ENCODE data around the gene C2CD4C.
"Not testable (repeated sequence)": the region's sequence is repeated elsewhere in the genome, so short reads cannot be mapped to it uniquely, and the experiment has no call there.

Gene C2CD4C

GRCh38 chr19:408902-409515 is at the start of gene C2CD4C:
Gene C2CD4C, minus strand, starts transcription at chr19:409147. Its CDS starts 786 bp downstream, at chr19:408361.
- peak in 1 of 2 donors; percentile 26 for DNase-seq

GRCh38 chr19:458091-459042 is 49.4 kb upstream of the C2CD4C start:
- no peak for DNase-seq

GRCh38 chr19:457636-458035 is 48.7 kb upstream of the C2CD4C start:
- no peak for DNase-seq

- no peak for DNase-seq
Measured at GRCh38 chr19:456547-457110, 47.7 kb upstream of the C2CD4C start.

GRCh38 chr19:455851-456546 is 47.1 kb upstream of the C2CD4C start:
- DNase-seq = no peak

GRCh38 chr19:455031-455705 is 46.2 kb upstream of the C2CD4C start:
- no peak for DNase-seq

GRCh38 chr19:453606-454005 is 44.7 kb upstream of the C2CD4C start:
- no peak for DNase-seq

GRCh38 chr19:452829-453228 is 43.9 kb upstream of the C2CD4C start:
- DNase-seq = no peak

- not testable (repeated sequence) for DNase-seq
Measured at GRCh38 chr19:450912-451481, 42.0 kb upstream of the C2CD4C start.

GRCh38 chr19:449916-450315 is 41.0 kb upstream of the C2CD4C start:
- DNase-seq = no peak

GRCh38 chr19:447816-448560 is 39.0 kb upstream of the C2CD4C start:
- DNase-seq = no peak

- no peak for DNase-seq
Measured at GRCh38 chr19:447064-447426, 38.1 kb upstream of the C2CD4C start.

- no peak for DNase-seq
Measured at GRCh38 chr19:444677-445210, 35.8 kb upstream of the C2CD4C start.

- no peak for DNase-seq
Measured at GRCh38 chr19:443005-443404, 34.1 kb upstream of the C2CD4C start.

- DNase-seq = no peak
Measured at GRCh38 chr19:442085-442484, 33.1 kb upstream of the C2CD4C start.

- DNase-seq = no peak
Measured at GRCh38 chr19:441213-441836, 32.4 kb upstream of the C2CD4C start.

- no peak for DNase-seq
Measured at GRCh38 chr19:440391-441212, 31.7 kb upstream of the C2CD4C start.

GRCh38 chr19:439167-439900 is 30.4 kb upstream of the C2CD4C start:
- no peak for DNase-seq

- DNase-seq = no peak
Measured at GRCh38 chr19:438416-438958, 29.5 kb upstream of the C2CD4C start.

Measured in CD4-positive, alpha-beta T cell treated with Interferon alpha-2 for 1 hour (primary cell).